GM13976 (cell line): ENCODE data around the gene SH3BP4.
"Not testable (repeated sequence)": the region's sequence is repeated elsewhere in the genome, so short reads cannot be mapped to it uniquely, and the experiment has no call there.

Source experiments
- DNase-seq: peaks from one replicate; pipeline ENCODE4 v3.0.0; 2012; ENCODE audit warnings: low spot score
- in situ Hi-C: fragments of 300-500 bp; cut with MboI; formaldehyde crosslinking; loops from one replicate; pipeline ENCODE4 v1.12.0; 2022; ENCODE audit warnings: low sequenced_read_pairs, mixed read lengths, inconsistent platforms; ENCODE audit not compliant: unreplicated experiment
- TF ChIP-seq, protein P1 (sequence below): IDR thresholded peaks from 2 replicates; pipeline ENCODE4 v1.5.1; 2012; ENCODE audit warnings: borderline replicate concordance, mild to moderate bottlenecking; ENCODE audit not compliant: insufficient read depth; ENCODE audit errors: extremely low read depth, missing control alignments, control extremely low read depth

The SH3BP4 gene

DNA sequence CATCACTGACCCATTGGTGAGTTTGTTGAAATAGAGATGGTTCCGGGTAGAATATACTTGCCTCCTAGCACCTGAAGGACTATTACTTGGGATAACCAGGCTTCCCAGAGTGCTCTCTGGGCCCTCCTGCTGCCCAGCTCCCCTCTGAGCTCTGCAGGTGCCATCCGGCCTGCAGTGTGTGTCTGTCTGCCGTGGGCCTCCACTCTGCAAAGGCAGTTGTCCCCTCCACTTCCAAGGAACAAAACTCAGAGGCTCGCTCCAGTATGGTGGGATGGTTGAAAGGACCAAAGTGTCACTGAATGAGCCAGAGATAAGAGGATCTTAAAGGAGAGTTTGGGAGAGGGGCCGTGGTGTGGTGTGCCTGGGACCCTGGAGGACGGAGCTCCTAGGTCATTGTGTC lies 57.3 kb downstream of the SH3BP4 start:
- TF ChIP-seq, protein P1, sequence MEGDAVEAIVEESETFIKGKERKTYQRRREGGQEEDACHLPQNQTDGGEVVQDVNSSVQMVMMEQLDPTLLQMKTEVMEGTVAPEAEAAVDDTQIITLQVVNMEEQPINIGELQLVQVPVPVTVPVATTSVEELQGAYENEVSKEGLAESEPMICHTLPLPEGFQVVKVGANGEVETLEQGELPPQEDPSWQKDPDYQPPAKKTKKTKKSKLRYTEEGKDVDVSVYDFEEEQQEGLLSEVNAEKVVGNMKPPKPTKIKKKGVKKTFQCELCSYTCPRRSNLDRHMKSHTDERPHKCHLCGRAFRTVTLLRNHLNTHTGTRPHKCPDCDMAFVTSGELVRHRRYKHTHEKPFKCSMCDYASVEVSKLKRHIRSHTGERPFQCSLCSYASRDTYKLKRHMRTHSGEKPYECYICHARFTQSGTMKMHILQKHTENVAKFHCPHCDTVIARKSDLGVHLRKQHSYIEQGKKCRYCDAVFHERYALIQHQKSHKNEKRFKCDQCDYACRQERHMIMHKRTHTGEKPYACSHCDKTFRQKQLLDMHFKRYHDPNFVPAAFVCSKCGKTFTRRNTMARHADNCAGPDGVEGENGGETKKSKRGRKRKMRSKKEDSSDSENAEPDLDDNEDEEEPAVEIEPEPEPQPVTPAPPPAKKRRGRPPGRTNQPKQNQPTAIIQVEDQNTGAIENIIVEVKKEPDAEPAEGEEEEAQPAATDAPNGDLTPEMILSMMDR = no peak
- in situ Hi-C loops = no loop called here
- no peak for DNase-seq

DNA sequence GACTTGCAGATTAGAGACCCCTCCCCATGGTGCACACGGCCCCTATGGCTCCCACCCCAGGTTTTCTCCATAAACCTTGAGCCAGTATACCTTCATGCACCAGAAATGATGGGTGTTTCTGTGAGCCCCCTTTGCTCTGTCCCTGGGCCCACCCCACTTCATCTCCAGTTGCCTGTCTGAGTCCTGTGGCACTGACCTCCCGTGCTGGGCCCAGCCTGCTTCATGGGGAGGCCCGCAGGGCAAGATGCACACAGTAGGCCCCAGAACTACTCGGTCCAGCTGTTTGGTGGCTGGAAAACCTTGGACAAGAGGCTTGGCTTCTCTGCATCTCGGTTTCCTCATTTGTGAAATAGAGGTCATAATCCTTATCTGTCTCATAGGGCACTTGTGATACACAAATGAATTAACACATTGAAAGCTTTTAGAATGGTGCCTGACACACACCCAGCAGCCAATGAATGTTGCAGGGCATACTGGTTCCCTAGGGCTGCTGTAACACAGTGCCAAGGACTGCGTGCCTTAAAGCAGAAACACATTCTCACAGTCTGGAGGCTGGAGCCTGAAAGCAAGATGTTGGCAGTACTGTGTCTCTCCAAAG lies 58.4 kb downstream of the SH3BP4 start:
- in situ Hi-C loops = no loop called here
- TF ChIP-seq, protein P1 = no peak
- no peak for DNase-seq

DNA sequence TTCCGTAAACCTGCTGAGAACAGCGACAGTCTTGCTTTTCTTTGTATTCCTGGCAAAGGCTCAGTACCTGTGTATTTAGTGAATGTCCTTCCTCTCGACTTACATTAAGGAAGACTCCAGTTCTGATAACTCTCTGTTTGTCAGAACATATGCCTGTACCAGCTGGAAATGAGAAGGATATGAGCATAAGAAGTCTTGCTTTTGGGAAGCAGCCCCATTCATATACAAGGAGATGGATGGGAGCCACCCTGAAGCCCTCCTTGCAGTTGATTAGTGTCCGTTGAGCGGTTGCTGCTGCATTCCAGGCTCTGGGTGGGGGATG lies 59.8 kb downstream of the SH3BP4 start:
- TF ChIP-seq, protein P1 = no peak
- no peak for DNase-seq
- in situ Hi-C loops = no loop called here

DNA sequence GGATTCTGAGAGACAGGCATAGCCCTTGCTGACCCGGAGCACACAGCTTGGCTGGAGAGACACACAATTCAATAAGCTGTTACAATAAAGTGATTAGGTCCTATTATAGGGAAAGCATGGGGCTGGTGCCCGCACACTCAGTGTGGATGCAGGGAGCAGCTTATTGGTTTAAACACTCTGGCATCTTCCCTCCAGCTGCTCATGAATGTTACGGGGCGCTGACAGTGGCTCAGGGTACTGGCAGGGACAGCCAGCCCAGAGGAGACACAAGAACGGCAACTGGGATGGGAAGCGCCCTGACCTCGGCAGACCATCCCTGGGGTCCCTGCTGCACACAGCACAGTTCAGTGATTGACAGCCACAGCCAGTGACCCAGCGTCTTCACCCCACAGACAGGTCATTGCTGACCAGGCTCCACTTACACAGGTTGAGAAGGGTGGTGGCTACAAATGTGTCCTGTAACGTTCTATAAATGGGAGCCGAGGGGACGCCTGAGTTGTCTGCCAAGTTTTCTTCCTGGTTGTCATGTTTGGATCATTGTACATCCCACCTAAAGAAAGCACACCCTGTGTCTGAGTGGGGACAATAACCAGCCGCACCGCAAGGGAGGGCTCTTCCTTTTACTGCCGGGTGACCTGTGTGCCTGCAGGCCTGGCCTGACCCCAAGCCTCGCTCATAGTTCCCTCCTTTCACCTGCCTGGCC lies 60.3 kb downstream of the SH3BP4 start:
- in situ Hi-C loops = no loop called here
- no peak for DNase-seq
- TF ChIP-seq, protein P1 = no peak

DNA sequence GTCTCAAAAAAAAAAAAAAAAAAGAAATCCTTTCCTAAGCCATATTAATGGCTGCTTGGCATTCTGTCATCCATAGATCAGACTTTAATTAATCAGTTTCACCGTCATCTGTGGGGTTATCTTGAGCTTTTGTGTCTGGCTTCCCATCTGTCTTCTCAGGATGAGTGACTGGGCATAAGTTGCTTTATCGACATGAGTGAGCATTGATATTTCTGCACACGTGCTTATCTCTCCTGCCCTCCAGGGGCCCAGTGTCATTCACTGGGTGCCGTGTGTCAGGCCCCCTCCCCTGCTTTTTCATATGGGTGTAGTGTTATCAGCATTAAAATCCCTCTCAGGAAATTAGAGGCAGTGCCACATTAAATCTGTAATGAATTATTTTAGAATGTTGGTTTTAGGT lies 65.6 kb downstream of the SH3BP4 start:
- in situ Hi-C loops = no loop called here
- no peak for DNase-seq
- TF ChIP-seq, protein P1 = no peak

DNA sequence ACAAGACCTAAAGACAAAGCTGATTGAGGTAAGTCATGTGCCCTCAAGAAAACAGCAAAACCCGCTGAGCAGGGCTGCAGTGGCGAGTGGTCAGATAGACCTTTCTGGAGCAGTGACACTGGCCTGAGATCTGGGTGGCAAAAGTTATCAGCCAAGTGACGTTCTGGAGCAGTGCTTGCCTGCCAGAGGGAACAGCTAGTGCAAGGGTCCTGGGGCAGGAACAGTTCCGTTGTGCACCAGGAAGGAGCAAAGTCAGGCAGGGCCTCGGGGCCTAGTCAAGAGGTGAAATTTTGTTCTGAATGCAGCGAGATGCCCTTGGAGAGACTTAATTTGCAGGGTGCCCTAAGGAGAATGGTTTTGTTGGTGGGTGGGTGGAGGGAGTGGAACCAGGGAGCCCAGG lies 67.0 kb downstream of the SH3BP4 start:
- no peak for DNase-seq
- in situ Hi-C loops = no loop called here
- TF ChIP-seq, protein P1 = no peak

DNA sequence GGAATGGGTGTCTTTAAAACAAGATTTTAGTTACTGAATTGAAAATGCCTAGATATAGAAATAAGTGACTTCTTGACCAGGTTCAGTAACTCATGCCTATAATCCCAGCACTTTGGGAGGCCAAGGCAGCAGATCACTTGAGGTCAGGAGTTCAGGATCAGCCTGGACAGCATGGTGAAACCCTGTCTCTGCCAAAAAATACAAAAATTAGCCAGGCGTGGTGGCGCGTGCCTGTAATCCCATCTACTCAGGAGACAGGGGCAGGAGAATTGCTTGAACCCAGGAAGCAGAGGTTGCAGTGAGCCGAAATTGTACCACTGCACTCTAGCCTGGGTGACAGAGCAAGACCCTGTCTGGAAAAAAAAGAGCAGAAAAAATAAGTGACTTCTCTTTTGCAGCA lies 68.3 kb downstream of the SH3BP4 start:
- in situ Hi-C loops, DNase-seq: not testable (repeated sequence)
